Gastroesophageal sphincter (tissue), 3 donors: ENCODE results near the gene MACROD2.

Source experiments
- CTCF ChIP-seq, 4 experiments: fragments of 200-600 bp in 2 of 4; fragments of 450-650 bp in 2 of 4; sonication (generic) in 1 of 4; IDR thresholded peaks; one replicate each; pipeline ENCODE4 v1.5.1; 2017 to 2019; ENCODE audit warnings: antibody characterized with exemption in 4 of 4, mild to moderate bottlenecking in 2 of 4, moderate library complexity in 2 of 4
- EP300 ChIP-seq: sonication (generic); formaldehyde crosslinking; IDR thresholded peaks from one replicate; pipeline ENCODE4 v1.6.1; 2017; ENCODE audit warnings: antibody characterized with exemption, mild to moderate bottlenecking
- POLR2A ChIP-seq, 2 donors: fragments of 450-650 bp; IDR thresholded peaks; one replicate each; pipeline ENCODE4 v1.6.1; 2017; ENCODE audit warnings: antibody characterized with exemption in 2 of 2, mild to moderate bottlenecking in 2 of 2, moderate library complexity in 1 of 2
- POLR2AphosphoS5 ChIP-seq: sonication (generic); formaldehyde crosslinking; IDR thresholded peaks from one replicate; pipeline ENCODE4 v1.6.1; 2017; ENCODE audit warnings: antibody characterized with exemption

- no peak for TF ChIP-seq POLR2A (IDR thresholded peaks at IDR 0.05)
- no peak for TF ChIP-seq CTCF (IDR thresholded peaks at IDR 0.05)
- TF ChIP-seq POLR2AphosphoS5 = no peak
- no peak for TF ChIP-seq EP300
Observed at GRCh38 chr20:15887387-15887786, 1892.1 kb downstream of the MACROD2 start.
